Natural killer cell (primary cell): ENCODE results near the gene RNF4. TPM values are rescaled to one million over a fixed set of nuclear protein-coding genes. Genes with fewer than 3 reads are reported as not detected.
"Not testable (repeated sequence)": the region's sequence is repeated elsewhere in the genome, so short reads cannot be mapped to it uniquely, and the experiment has no call there.

Experiments used
- ATAC-seq, 3 donors: fragments of 150-1000 bp in 2 of 3; fragments of 200-7000 bp in 1 of 3; cut with Tn5 transposase; 1 replicate in 1 of 3; 2 replicates in 2 of 3; pipeline ENCODE4 v1.10.0; 2021; ENCODE audit warnings: mild to moderate bottlenecking in 2 of 3, moderate library complexity in 2 of 3
- DNase-seq, 2 donors: peaks; one replicate each; pipeline versions ENCODE4 v3.0.0 to v3.0.0-alpha.2; 2013 to 2021; ENCODE audit warnings: mixed read lengths in 1 of 2
- H3K27ac ChIP-seq: one replicate; pipeline ENCODE4 v1.5.1; 2013; ENCODE audit warnings: mild to moderate bottlenecking, low read length
- H3K27me3 ChIP-seq: one replicate; pipeline ENCODE4 v1.6.1; 2013; ENCODE audit warnings: low read length; ENCODE audit not compliant: control insufficient read depth, insufficient read depth
- H3K36me3 ChIP-seq: one replicate; pipeline ENCODE4 v1.6.1; 2013; ENCODE audit warnings: low read length; ENCODE audit not compliant: control insufficient read depth, insufficient read depth
- H3K4me1 ChIP-seq: one replicate; pipeline ENCODE4 v1.6.1; 2013; ENCODE audit warnings: low read length; ENCODE audit not compliant: control insufficient read depth, insufficient read depth
- H3K4me3 ChIP-seq: one replicate; pipeline ENCODE4 v1.5.1; 2013; ENCODE audit warnings: low read length
- H3K9me3 ChIP-seq: one replicate; pipeline ENCODE4 v1.6.1; 2013; ENCODE audit warnings: low read length; ENCODE audit not compliant: control insufficient read depth, insufficient read depth
- H3K27ac Mint-ChIP-seq, 2 donors: one replicate each; pipeline ENCODE4 v1.8.0; 2022; ENCODE audit warnings: mild to moderate bottlenecking in 2 of 2, mixed read lengths in 2 of 2, moderate library complexity in 1 of 2
- H3K27me3 Mint-ChIP-seq, 2 donors: one replicate each; pipeline ENCODE4 v1.8.0; 2022; ENCODE audit warnings: low read depth in 2 of 2, mixed read lengths in 2 of 2
- H3K36me3 Mint-ChIP-seq: one replicate; pipeline ENCODE4 v1.8.0; 2022; ENCODE audit warnings: mixed read lengths
- H3K4me1 Mint-ChIP-seq, 2 donors: one replicate each; pipeline ENCODE4 v1.8.0; 2022; ENCODE audit warnings: mixed read lengths in 2 of 2
- H3K4me3 Mint-ChIP-seq: one replicate; pipeline ENCODE4 v1.8.0; 2022; ENCODE audit warnings: mild to moderate bottlenecking, moderate library complexity, mixed read lengths
- H3K9me3 Mint-ChIP-seq, 2 donors: one replicate each; pipeline ENCODE4 v1.8.0; 2022; ENCODE audit warnings: mixed read lengths in 2 of 2
- WGBS: methylation state at CpG from one replicate; pipeline ENCODE4 v1.1.7; 2013; ENCODE audit warnings: missing lambda C conversion rate; ENCODE audit not compliant: insufficient coverage; 5-methylcytosine and 5-hydroxymethylcytosine counted together
- intact Hi-C: fragments of 100-400 bp; cut with micrococcal nuclease; formaldehyde crosslinking; loops from one replicate; pipeline ENCODE4 v1.14.2; 2022
- total RNA-seq, 4 donors: library from RNA; stranded (reverse); fragments of 120-200 nt in 1 of 4; gene quantifications; one replicate each; pipeline versions ENCODE4 v1.2.3 to v1.2.4, GENCODE V29; 2013 to 2022
- TF ChIP-seq, protein P1 (sequence below): fragments of 200-600 bp; IDR thresholded peaks from one replicate; pipeline ENCODE4 v1.8.0; 2022; ENCODE audit warnings: antibody characterized with exemption

Gene RNF4
- total RNA-seq, 3 donors from 2014 or later (not counting 1 experiment from before 2014, with no cell fraction given): 103 to 130 (median 123) TPM

DNA sequence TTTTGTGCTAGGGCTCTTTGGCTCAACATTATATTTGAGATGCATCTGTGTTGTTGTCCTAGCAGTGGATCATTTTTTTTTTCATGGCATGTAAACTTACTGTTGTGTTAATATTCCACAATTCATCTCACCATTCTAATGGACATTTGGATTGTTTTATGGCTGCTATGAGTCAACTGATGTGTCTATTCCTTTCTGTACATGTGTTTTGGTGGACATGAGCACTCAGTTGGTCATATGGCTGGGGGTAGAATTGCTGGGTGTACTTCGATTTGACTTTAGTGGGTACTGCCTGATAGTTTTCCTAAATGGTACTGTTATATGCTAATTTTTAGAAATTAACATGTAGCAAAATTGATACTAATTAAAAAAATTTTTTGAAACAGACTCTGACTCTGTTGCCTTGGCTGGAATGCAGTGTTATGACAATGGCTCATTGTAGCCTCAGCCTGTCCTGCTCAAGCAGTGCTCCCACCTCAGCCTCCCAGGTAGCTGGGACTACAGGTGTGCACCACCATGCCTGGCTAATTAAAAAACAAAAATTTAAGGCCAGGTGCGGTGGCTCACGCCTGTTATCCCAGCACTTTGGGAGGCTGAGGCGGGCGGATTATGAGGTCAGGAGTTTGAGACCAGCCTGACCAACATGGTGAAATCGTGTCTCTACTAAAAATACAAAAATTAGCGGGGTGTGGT lies 76.6 kb downstream of the RNF4 start:
- TF ChIP-seq, protein P1, sequence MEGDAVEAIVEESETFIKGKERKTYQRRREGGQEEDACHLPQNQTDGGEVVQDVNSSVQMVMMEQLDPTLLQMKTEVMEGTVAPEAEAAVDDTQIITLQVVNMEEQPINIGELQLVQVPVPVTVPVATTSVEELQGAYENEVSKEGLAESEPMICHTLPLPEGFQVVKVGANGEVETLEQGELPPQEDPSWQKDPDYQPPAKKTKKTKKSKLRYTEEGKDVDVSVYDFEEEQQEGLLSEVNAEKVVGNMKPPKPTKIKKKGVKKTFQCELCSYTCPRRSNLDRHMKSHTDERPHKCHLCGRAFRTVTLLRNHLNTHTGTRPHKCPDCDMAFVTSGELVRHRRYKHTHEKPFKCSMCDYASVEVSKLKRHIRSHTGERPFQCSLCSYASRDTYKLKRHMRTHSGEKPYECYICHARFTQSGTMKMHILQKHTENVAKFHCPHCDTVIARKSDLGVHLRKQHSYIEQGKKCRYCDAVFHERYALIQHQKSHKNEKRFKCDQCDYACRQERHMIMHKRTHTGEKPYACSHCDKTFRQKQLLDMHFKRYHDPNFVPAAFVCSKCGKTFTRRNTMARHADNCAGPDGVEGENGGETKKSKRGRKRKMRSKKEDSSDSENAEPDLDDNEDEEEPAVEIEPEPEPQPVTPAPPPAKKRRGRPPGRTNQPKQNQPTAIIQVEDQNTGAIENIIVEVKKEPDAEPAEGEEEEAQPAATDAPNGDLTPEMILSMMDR: no peak
- H3K4me1 ChIP-seq: no peaks in the 10 kb centered on the region
- intact Hi-C loops: no loop called here
- no peak overlapping the region for H3K4me3 ChIP-seq
- no peak overlapping the region for H3K27ac ChIP-seq
- no peak overlapping the region for H3K4me3 Mint-ChIP-seq
- ATAC-seq (no peak), DNase-seq (no peak)
- over 99% methylated on average over 6 of the region's 7 CpGs for WGBS
- H3K9me3 ChIP-seq: no peaks in the 10 kb centered on the region
- peaks cover 22 to 29% of the 10 kb centered on the region in 2 donors for H3K4me1 Mint-ChIP-seq
- no peaks in the 10 kb centered on the region for H3K9me3 Mint-ChIP-seq
- H3K36me3 Mint-ChIP-seq: no peaks in the 10 kb centered on the region
- no peaks in the 10 kb centered on the region for H3K36me3 ChIP-seq
- no peaks in the 10 kb centered on the region for H3K27me3 Mint-ChIP-seq
- H3K27ac Mint-ChIP-seq: peak overlapping the region in 1 of 2 donors; percentile 29
- no peaks in the 10 kb centered on the region for H3K27me3 ChIP-seq

DNA sequence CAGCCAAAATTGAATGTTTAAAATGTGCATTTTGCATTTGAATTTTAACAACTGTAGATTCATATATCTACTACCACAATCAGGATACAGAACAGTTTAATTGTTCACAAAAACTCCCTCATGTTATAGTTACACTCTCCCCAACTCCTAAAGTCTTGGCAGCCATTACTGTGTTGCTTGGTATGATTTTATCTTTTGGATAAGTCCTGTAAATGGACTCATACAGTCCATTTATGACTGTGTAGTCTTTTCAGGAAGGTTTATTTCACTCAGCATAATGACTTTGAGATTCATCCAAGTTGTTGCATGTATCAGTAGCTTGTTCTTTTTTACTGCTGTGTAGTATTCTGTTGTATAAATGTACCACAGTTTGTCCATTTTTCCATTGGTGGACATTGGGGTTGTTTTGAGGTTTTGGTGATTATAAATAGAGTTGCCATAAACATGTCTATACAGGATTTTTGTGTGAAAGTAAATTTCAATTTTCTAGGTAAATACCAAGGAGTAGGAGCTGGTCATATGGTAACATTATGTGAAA lies 77.4 kb downstream of the RNF4 start:
- TF ChIP-seq, protein P1: no peak
- Histone ChIP-seq H3K4me1 (no peaks in the 10 kb centered on the region), H3K27me3 (no peaks in the 10 kb centered on the region), H3K27ac (no peak overlapping the region), H3K36me3 (no peaks in the 10 kb centered on the region), H3K9me3 (no peaks in the 10 kb centered on the region), H3K4me3 (no peak overlapping the region)
- ATAC-seq (no peak), DNase-seq (no peak)
- H3K27me3 Mint-ChIP-seq: no peaks in the 10 kb centered on the region
- no peaks in the 10 kb centered on the region for H3K9me3 Mint-ChIP-seq
- no peaks in the 10 kb centered on the region for H3K36me3 Mint-ChIP-seq
- no peak overlapping the region for H3K4me3 Mint-ChIP-seq
- intact Hi-C loops: no loop called here
- peak overlapping the region in 1 of 2 donors; percentile 29 for H3K27ac Mint-ChIP-seq
- peaks cover 27 to 34% of the 10 kb centered on the region in 2 donors for H3K4me1 Mint-ChIP-seq

DNA sequence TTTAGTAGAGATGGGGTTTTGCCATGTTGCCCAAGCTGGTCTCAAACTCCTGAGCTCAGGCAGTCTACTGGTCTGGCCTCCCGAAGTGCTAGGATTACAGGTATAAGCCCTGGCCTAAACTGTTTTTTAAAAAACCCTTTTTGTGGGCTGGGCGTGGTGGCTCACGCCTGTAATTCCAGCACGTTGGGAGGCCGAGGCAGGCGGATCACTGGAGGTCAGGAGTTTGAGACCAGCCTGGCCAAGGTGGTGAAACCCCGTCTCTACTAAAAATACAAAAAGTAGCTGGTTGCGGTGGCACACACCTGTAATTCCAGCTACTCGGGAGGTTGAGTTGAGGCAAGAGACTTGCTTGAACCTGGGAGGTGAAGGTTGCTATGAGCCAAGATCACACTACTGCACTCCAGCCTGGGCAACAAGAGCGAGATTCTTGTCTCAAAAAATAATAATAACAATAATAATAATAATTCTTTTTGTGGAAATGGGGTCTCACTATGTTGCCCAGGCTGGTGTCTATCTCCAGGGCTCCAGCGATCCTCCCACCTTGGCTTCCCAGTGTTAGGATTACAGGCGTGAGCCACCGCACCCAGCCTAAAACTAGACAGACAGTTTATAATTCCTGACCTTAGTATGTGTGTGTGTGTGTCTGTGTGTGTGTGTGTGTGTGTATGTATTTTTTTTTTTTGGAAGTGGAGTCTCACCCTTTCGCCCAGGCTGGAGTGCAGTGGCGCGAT lies 78.2 kb downstream of the RNF4 start:
- H3K27ac Mint-ChIP-seq, H3K36me3 Mint-ChIP-seq, H3K9me3 Mint-ChIP-seq, H3K9me3 ChIP-seq, DNase-seq, H3K27me3 Mint-ChIP-seq, H3K4me3 Mint-ChIP-seq, ATAC-seq, H3K36me3 ChIP-seq, intact Hi-C loops, H3K4me3 ChIP-seq, H3K4me1 ChIP-seq, H3K27me3 ChIP-seq, H3K27ac ChIP-seq: not testable (repeated sequence)
- peaks cover 31 to 36% of the 10 kb centered on the region in 2 donors for H3K4me1 Mint-ChIP-seq
- WGBS: 96% methylated on average over 15 of the region's 16 CpGs

DNA sequence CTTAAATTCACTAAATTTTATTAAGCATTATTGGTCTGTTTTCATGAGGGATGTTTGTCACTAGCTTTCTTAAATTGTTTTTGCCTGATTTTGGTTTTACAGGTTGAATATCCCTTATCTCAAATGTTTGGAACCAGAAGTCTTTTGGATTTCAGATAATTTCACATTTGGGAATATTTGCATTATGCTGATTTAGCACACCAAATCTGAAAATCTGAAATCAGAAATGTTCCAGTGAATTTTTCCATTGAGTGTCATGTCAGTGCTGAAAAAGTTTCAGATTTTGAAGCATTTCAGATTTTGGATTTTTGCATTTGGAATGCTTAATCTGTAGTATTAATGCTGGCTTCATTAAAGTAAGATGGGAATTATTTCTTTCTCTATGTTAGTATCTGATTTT lies 82.2 kb downstream of the RNF4 start:
- Histone ChIP-seq H3K4me1 (peaks cover 3% of the 10 kb centered on the region), H3K4me3 (no peak overlapping the region), H3K27me3 (no peaks in the 10 kb centered on the region), H3K27ac (no peak overlapping the region), H3K36me3 (no peaks in the 10 kb centered on the region), H3K9me3 (no peaks in the 10 kb centered on the region)
- intact Hi-C loops: no loop called here
- H3K4me3 Mint-ChIP-seq: no peak overlapping the region
- no peaks in the 10 kb centered on the region for H3K27me3 Mint-ChIP-seq
- no peak for DNase-seq
- TF ChIP-seq, protein P1: no peak
- H3K36me3 Mint-ChIP-seq: no peaks in the 10 kb centered on the region
- H3K27ac Mint-ChIP-seq: peak overlapping the region in 1 of 2 donors; percentile 6
- no peaks in the 10 kb centered on the region for H3K9me3 Mint-ChIP-seq
- ATAC-seq: no peak
- H3K4me1 Mint-ChIP-seq: peaks cover 25 to 35% of the 10 kb centered on the region in 2 donors
